ENCODE data around the gene PHLPP2. TPM values are rescaled to one million over a fixed set of nuclear protein-coding genes. Genes with fewer than 3 reads are reported as not detected.

The PHLPP2 gene
- total RNA-seq, 1 experiment from 2014 or later, result 4.4 TPM

- peak overlapping the region; percentile 98 for H3K4me3 ChIP-seq (ENCODE audit: low read length)
- H3K79me2 ChIP-seq (ENCODE audit: low read length), result peaks cover 31% of the 10 kb centered on the region
- H3K27me3 ChIP-seq (ENCODE audit: low read length), result no peaks in the 10 kb centered on the region
- H4K20me1 ChIP-seq (ENCODE audit: low read length), result no peaks in the 10 kb centered on the region
- DNase-seq (peak; percentile 80), ATAC-seq (peak; percentile 69)
- peak overlapping the region; percentile 52 for H3K9ac ChIP-seq (ENCODE audit: low read length)
- 0 out of 2 replicates have a peak, but pooled peaks cover 5% of the 10 kb centered on the region for H3K4me1 ChIP-seq (ENCODE audit: insufficient read depth, low read length)
- no peaks in the 10 kb centered on the region for H3K9me3 ChIP-seq (ENCODE audit: low read length)
- BruUV-seq (replicated peaks), result no TSS peak
- no peaks in the 10 kb centered on the region for H3K36me3 ChIP-seq (ENCODE audit: low read depth, low read length)
- intact Hi-C loops (cut with micrococcal nuclease), result loop anchor here (5.0 kb wide), 1 partner anchor 159 kb away; the partner anchor contains the start of gene ZNF821
- no peak overlapping the region for H3K27ac ChIP-seq (ENCODE audit: low read length)
- H3K4me2 ChIP-seq (ENCODE audit: low read length), result peak overlapping the region; percentile 79
- no peaks in the 10 kb centered on the region for H3K9me2 ChIP-seq (replicated peaks; ENCODE audit: low read length)
- no peaks in the 10 kb centered on the region for H3F3A ChIP-seq (ENCODE audit: low read length, unreplicated experiment)
- POLR2A ChIA-PET (ENCODE audit: unreplicated experiment), result interaction anchor here (0.6 kb wide), 2 partner anchors 45 to 77 kb away, joined by 3 to 6 read pairs; no protein-coding TSS in a partner anchor
- CTCF ChIA-PET, result no interaction called here
- TF ChIP-seq EZH2 (IDR thresholded peaks at IDR 0.05; ENCODE audit: low read length, unreplicated experiment) (no peak), EZH2phosphoT487 (IDR thresholded peaks at IDR 0.05; ENCODE audit: borderline replicate concordance, low read length) (no peak)
- TF ChIP-seq, protein P1, sequence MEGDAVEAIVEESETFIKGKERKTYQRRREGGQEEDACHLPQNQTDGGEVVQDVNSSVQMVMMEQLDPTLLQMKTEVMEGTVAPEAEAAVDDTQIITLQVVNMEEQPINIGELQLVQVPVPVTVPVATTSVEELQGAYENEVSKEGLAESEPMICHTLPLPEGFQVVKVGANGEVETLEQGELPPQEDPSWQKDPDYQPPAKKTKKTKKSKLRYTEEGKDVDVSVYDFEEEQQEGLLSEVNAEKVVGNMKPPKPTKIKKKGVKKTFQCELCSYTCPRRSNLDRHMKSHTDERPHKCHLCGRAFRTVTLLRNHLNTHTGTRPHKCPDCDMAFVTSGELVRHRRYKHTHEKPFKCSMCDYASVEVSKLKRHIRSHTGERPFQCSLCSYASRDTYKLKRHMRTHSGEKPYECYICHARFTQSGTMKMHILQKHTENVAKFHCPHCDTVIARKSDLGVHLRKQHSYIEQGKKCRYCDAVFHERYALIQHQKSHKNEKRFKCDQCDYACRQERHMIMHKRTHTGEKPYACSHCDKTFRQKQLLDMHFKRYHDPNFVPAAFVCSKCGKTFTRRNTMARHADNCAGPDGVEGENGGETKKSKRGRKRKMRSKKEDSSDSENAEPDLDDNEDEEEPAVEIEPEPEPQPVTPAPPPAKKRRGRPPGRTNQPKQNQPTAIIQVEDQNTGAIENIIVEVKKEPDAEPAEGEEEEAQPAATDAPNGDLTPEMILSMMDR (conservative IDR thresholded peaks at IDR 0.05; ENCODE audit: low read depth, low read length), result no peak
- peak overlapping the region; percentile 96 for H2AFZ ChIP-seq (ENCODE audit: low read length)
Measured at GRCh38 chr16:71722801-71723536, 1.5 kb downstream of the PHLPP2 start.

- no peak overlapping the region for H3K9ac ChIP-seq (ENCODE audit: low read length)
- H3K79me2 ChIP-seq (ENCODE audit: low read length), result peaks cover 35% of the 10 kb centered on the region
Measured at GRCh38 chr16:71721066-71721740, 3.3 kb downstream of the PHLPP2 start.

More at GRCh38 chr16:71721066-71721740, 3.3 kb downstream of the PHLPP2 start:
- Histone ChIP-seq H3K9me2 (replicated peaks; ENCODE audit: low read length) (no peaks in the 10 kb centered on the region), H3K27me3 (ENCODE audit: low read length) (no peaks in the 10 kb centered on the region), H3K4me2 (ENCODE audit: low read length) (no peak overlapping the region), H3K27ac (ENCODE audit: low read length) (no peak overlapping the region), H3K4me3 (ENCODE audit: low read length) (no peak overlapping the region), H3F3A (ENCODE audit: low read length, unreplicated experiment) (no peaks in the 10 kb centered on the region), H3K9me3 (ENCODE audit: low read length) (no peaks in the 10 kb centered on the region), H4K20me1 (ENCODE audit: low read length) (no peaks in the 10 kb centered on the region), H3K4me1 (ENCODE audit: insufficient read depth, low read length) (0 out of 2 replicates have a peak, but pooled peaks cover 5% of the 10 kb centered on the region), H3K36me3 (ENCODE audit: low read depth, low read length) (no peaks in the 10 kb centered on the region), H2AFZ (ENCODE audit: low read length) (no peak overlapping the region)
- no TSS peak for BruUV-seq (replicated peaks)
- DNase-seq (no peak), ATAC-seq (no peak)
- CTCF ChIA-PET, result no interaction called here
- TF ChIP-seq, protein P1 (conservative IDR thresholded peaks at IDR 0.05; ENCODE audit: low read depth, low read length), result no peak
- TF ChIP-seq EZH2 (IDR thresholded peaks at IDR 0.05; ENCODE audit: low read length, unreplicated experiment), result no peak
- no peak for TF ChIP-seq EZH2phosphoT487 (IDR thresholded peaks at IDR 0.05; ENCODE audit: borderline replicate concordance, low read length)
- intact Hi-C loops (cut with micrococcal nuclease), result loop anchor here (5.0 kb wide), 1 partner anchor 161 kb away; the partner anchor contains the start of gene ZNF821
- POLR2A ChIA-PET (ENCODE audit: unreplicated experiment), result no interaction called here
